Natural killer cell (primary cell): ENCODE data around the gene PADI2. TPM values are rescaled to one million over a fixed set of nuclear protein-coding genes. Genes with fewer than 3 reads are reported as not detected.

Source experiments
- ATAC-seq, 3 donors: fragments of 150-1000 bp in 2 of 3; fragments of 200-7000 bp in 1 of 3; cut with Tn5 transposase; 1 replicate in 1 of 3; 2 replicates in 2 of 3; pipeline ENCODE4 v1.10.0; 2021; ENCODE audit warnings: mild to moderate bottlenecking in 2 of 3, moderate library complexity in 2 of 3
- DNase-seq, 2 donors: peaks; one replicate each; pipeline versions ENCODE4 v3.0.0 to v3.0.0-alpha.2; 2013 to 2021; ENCODE audit warnings: mixed read lengths in 1 of 2
- H3K27ac ChIP-seq: one replicate; pipeline ENCODE4 v1.5.1; 2013; ENCODE audit warnings: mild to moderate bottlenecking, low read length
- H3K27me3 ChIP-seq: one replicate; pipeline ENCODE4 v1.6.1; 2013; ENCODE audit warnings: low read length; ENCODE audit not compliant: control insufficient read depth, insufficient read depth
- H3K36me3 ChIP-seq: one replicate; pipeline ENCODE4 v1.6.1; 2013; ENCODE audit warnings: low read length; ENCODE audit not compliant: control insufficient read depth, insufficient read depth
- H3K4me1 ChIP-seq: one replicate; pipeline ENCODE4 v1.6.1; 2013; ENCODE audit warnings: low read length; ENCODE audit not compliant: control insufficient read depth, insufficient read depth
- H3K4me3 ChIP-seq: one replicate; pipeline ENCODE4 v1.5.1; 2013; ENCODE audit warnings: low read length
- H3K9me3 ChIP-seq: one replicate; pipeline ENCODE4 v1.6.1; 2013; ENCODE audit warnings: low read length; ENCODE audit not compliant: control insufficient read depth, insufficient read depth
- H3K27ac Mint-ChIP-seq, 2 donors: one replicate each; pipeline ENCODE4 v1.8.0; 2022; ENCODE audit warnings: mild to moderate bottlenecking in 2 of 2, mixed read lengths in 2 of 2, moderate library complexity in 1 of 2
- H3K27me3 Mint-ChIP-seq, 2 donors: one replicate each; pipeline ENCODE4 v1.8.0; 2022; ENCODE audit warnings: low read depth in 2 of 2, mixed read lengths in 2 of 2
- H3K36me3 Mint-ChIP-seq: one replicate; pipeline ENCODE4 v1.8.0; 2022; ENCODE audit warnings: mixed read lengths
- H3K4me1 Mint-ChIP-seq, 2 donors: one replicate each; pipeline ENCODE4 v1.8.0; 2022; ENCODE audit warnings: mixed read lengths in 2 of 2
- H3K4me3 Mint-ChIP-seq: one replicate; pipeline ENCODE4 v1.8.0; 2022; ENCODE audit warnings: mild to moderate bottlenecking, moderate library complexity, mixed read lengths
- H3K9me3 Mint-ChIP-seq, 2 donors: one replicate each; pipeline ENCODE4 v1.8.0; 2022; ENCODE audit warnings: mixed read lengths in 2 of 2
- CTCF ChIP-seq: fragments of 200-600 bp; IDR thresholded peaks from one replicate; pipeline ENCODE4 v1.8.0; 2022; ENCODE audit warnings: antibody characterized with exemption
- WGBS: methylation state at CpG from one replicate; pipeline ENCODE4 v1.1.7; 2013; ENCODE audit warnings: missing lambda C conversion rate; ENCODE audit not compliant: insufficient coverage; 5-methylcytosine and 5-hydroxymethylcytosine counted together
- intact Hi-C: fragments of 100-400 bp; cut with micrococcal nuclease; formaldehyde crosslinking; loops from one replicate; pipeline ENCODE4 v1.14.2; 2022
- total RNA-seq, 4 donors: library from RNA; stranded (reverse); fragments of 120-200 nt in 1 of 4; gene quantifications; one replicate each; pipeline versions ENCODE4 v1.2.3 to v1.2.4, GENCODE V29; 2013 to 2022

The PADI2 gene
- total RNA-seq, 3 donors from 2014 or later (not counting 1 experiment from before 2014, with no cell fraction given) = 0.56 to 2.5 (median 0.88) TPM

- WGBS = 54% methylated on average over 8 of the region's 9 CpGs
- intact Hi-C loops = no loop called here
- ATAC-seq (no peak), DNase-seq (no peak)
- no peaks in the 10 kb centered on the region for H3K27me3 ChIP-seq
- no peak overlapping the region for H3K27ac Mint-ChIP-seq
- TF ChIP-seq CTCF = no peak
- H3K36me3 ChIP-seq = no peaks in the 10 kb centered on the region
- peaks cover 0 to 24% of the 10 kb centered on the region in 2 donors for H3K4me1 Mint-ChIP-seq
- no peak overlapping the region for H3K27ac ChIP-seq
- H3K27me3 Mint-ChIP-seq = peaks cover 13 to 27% of the 10 kb centered on the region in 2 donors
- H3K36me3 Mint-ChIP-seq = no peaks in the 10 kb centered on the region
- H3K4me1 ChIP-seq = peaks cover 20% of the 10 kb centered on the region
- H3K4me3 Mint-ChIP-seq = no peak overlapping the region
- H3K4me3 ChIP-seq = no peak overlapping the region
- H3K9me3 Mint-ChIP-seq = no peaks in the 10 kb centered on the region
- H3K9me3 ChIP-seq = no peaks in the 10 kb centered on the region
Measured at GRCh38 chr1:17122521-17123164, 3.4 kb upstream of the PADI2 start.

- no peaks in the 10 kb centered on the region for H3K9me3 ChIP-seq
- no peak overlapping the region for H3K27ac ChIP-seq
- no peak for TF ChIP-seq CTCF
- H3K27me3 ChIP-seq = no peaks in the 10 kb centered on the region
- H3K36me3 ChIP-seq = no peaks in the 10 kb centered on the region
- Mint-ChIP-seq H3K27ac (no peak overlapping the region), H3K4me1 (peaks cover 0 to 24% of the 10 kb centered on the region in 2 donors), H3K36me3 (no peaks in the 10 kb centered on the region), H3K9me3 (no peaks in the 10 kb centered on the region), H3K4me3 (no peak overlapping the region), H3K27me3 (peaks cover 18 to 31% of the 10 kb centered on the region in 2 donors)
- WGBS = 84% methylated on average over 8 of the region's 8 CpGs
- intact Hi-C loops = no loop called here
- ATAC-seq = no peak
- H3K4me3 ChIP-seq = no peak overlapping the region
- peaks cover 20% of the 10 kb centered on the region for H3K4me1 ChIP-seq
- DNase-seq = no peak
Measured at GRCh38 chr1:17121881-17122280, 2.6 kb upstream of the PADI2 start.

GRCh38 chr1:17120962-17121837 is 1.9 kb upstream of the PADI2 start:
- Histone ChIP-seq H3K9me3 (no peaks in the 10 kb centered on the region), H3K27me3 (no peaks in the 10 kb centered on the region), H3K4me3 (no peak overlapping the region), H3K36me3 (no peaks in the 10 kb centered on the region), H3K27ac (no peak overlapping the region), H3K4me1 (peaks cover 20% of the 10 kb centered on the region)
- DNase-seq = no peak
- H3K4me1 Mint-ChIP-seq = peaks cover 0 to 24% of the 10 kb centered on the region in 2 donors
- no peaks in the 10 kb centered on the region for H3K36me3 Mint-ChIP-seq
- ATAC-seq = no peak
- TF ChIP-seq CTCF = no peak
- no peak overlapping the region for H3K27ac Mint-ChIP-seq
- no peaks in the 10 kb centered on the region for H3K9me3 Mint-ChIP-seq
- H3K27me3 Mint-ChIP-seq = peaks cover 25 to 35% of the 10 kb centered on the region in 2 donors
- H3K4me3 Mint-ChIP-seq = no peak overlapping the region
- intact Hi-C loops = no loop called here
- 83% methylated on average over 23 of the region's 23 CpGs for WGBS
